HG03280 (cell line): ENCODE results near the gene IGF1R.

Source experiments
- ATAC-seq: cut with Tn5 transposase; IDR thresholded peaks from one replicate; pipeline ENCODE4 v1.9.1; 2021; ENCODE audit warnings: mild to moderate bottlenecking, moderate library complexity; ENCODE audit not compliant: unreplicated experiment

IGF1R gene

DNA sequence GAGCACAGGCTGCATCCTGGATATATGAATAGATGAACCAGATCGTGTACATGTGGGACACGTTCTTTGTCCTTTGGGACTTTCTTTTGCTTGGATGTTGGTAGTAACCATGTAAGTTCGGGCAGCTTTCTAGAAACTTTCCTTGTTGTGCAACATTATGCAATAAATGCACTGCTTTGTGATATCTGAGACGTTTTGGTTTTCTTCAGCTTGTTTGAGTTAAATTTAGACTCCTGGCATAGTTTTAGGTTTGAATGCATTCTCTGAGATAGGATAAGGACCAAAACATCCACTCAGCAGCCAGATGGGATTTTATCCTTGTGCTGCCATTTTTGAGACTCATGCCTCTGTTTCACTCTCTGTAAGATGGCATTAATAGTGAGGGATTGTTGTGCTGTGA, 158.9 kb downstream of the IGF1R start:
- no peak for ATAC-seq

DNA sequence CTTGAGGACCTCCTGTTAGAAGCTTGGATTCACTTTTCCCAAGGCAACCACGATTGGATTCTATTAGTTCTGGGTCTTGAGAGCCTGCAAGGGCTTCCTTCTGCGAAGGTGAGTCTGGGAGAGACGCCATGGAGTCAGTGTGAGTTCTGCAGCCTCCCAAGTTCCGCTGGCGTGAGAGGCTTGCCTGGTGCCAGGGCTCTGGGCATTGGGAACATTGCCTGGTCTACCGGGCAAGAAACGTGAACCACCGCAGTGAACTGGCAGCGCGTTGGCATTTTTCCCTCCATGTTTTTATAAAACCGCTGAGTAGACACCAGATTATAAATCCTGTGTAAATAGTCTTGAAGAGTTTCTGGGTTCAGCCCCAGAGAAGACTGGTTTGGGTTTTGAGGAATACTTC, 160.9 kb downstream of the IGF1R start:
- ATAC-seq, result no peak

DNA sequence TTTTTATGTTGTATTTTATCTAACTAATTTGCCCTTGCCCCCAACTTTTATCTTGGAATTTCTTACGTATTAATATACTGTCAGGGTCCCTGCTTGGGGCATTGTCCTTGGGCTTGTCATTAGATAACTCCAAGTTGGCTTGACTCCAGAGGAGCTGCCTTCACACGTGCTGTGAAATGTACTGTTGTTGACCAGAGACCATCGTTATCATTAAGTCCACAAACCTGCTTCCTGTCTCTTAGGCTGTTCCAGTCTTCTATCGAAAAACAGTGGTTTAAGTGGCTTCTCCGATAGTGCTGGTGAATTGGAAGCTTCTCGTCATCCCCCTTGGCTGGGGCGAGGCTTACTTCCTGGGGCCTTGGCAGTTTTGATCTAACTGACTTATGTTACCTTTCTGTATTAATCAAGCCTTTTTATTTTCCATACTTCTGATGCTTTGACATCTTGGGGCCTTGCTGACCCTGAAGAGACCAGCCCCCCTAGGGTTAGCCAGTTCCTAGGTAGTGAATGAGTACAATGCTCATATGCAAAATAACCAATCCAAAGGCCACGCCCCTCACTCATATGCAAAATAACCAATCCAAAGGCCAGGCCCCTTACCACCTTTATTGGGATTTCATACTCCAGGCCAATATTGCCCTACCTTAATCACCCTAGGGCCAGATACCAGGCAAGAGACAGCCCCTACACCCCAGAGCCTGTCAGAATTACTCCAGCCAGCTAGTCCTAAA, 164.5 kb downstream of the IGF1R start:
- ATAC-seq, result no peak

DNA sequence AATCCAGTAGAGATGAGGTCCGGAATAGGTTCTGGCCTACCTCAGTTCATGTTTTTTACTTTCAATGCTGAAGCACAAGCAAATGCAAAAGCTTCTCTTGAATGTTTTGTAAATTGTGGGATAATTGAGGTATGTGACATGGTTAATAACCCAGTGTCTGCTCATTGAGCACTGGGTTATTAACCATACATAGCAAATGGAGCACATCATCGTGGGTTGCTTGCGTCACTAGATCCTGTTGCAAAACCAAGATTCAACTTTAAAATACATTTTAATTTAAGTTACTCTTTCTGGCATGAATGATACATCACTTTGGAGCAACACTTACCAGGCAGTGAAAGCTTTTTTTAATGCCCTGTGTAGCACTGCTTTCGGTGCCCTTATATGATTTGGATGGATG, 165.6 kb downstream of the IGF1R start:
- no peak for ATAC-seq

DNA sequence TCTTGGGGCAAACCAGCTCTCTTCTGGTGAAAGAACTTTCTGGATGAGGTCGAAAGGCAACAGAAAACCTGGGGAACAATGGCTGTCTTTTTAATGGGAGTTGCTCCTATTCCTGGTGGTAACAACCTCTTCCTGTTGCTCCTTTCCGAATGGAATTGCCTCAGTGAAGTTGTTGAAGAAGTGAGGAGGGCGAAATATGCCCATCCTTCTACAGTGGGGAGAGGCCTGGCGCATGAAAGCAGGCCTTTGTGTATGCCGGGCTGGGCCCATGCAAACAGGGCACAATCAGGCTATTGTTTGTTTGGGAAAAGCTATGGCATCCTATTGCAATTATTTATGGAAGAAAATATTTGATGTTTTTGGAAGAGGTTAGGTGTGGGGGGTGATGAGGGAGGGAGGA, 166.9 kb downstream of the IGF1R start:
- no peak for ATAC-seq

DNA sequence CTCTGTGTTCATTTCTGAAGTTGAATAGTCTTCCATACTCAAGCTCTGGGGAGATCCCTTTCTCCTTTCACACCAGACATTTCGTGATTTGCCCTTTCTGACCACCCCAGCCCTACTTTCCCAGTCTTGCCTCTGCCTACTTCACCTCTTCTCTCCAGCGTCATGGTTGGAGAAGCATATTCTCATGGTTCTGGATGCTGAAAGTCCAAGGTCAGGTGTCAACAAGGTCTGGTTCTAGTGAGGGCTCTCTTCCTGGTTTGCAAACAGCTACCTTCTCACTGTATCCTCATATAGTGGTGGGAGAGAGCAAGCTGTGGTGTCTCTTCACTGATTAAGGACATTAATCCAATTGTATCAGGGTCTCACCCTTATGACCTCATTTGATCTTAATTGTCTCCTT, 169.4 kb downstream of the IGF1R start:
- no peak for ATAC-seq

DNA sequence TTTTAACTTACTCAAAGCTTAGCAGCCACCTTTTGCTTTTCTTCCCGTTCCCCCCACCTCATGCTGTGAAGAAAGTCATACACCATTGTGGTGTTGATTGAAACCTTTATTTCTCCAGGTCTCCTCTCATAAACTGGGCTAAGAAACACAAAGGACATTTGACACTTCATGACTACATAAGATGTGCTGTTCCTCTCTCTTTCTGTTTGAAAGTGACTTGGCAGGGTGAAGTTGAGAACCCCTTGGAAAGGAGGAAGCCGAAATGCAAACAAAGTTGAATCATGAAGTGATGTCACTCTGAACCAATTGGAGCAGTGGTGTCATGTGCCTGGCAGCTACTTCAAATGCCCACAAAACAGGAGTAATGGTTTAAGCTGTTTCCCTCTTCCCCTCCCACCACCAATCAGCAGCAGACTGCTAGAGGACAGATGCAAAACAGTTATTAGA, 174.7 kb downstream of the IGF1R start:
- ATAC-seq, result no peak

DNA sequence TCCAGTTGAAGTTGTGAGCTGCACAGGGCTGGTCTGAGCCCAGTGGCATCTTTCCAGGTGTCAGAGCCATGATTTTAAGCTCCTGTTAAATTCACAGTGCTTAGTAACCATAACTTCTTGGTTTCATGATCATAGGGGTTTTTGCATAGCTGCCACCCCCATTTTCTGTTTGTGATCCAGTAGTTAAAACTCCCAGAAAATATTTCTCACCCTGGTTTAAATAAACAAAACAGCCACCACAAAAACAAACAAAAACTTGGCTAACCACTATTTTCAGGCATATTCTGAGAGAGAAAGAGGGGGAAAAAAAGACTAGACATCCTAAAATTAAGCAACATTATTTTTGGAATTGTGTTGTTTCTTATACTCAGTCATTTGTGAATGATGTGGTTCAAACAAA, 175.3 kb downstream of the IGF1R start:
- ATAC-seq, result no peak

DNA sequence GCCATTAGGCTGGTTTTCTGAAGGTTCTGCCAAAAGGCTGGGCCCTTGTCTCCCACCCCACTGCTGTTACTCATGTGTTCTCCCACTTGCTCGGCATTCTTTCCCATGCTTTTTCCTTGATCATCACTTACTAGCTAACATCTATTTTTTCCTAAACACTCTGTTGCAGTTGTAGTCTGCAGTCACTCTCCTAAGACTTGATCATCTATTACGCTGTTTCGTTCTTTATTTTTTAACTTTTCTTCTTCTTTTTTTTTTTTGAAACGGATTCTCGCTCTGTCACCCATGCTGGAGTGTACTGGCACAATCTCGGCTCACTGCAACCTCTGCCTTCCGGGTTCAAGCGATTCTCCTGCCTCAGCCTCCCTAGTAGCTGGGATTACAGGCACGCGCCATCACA, 176.3 kb downstream of the IGF1R start:
- ATAC-seq, result no peak

DNA sequence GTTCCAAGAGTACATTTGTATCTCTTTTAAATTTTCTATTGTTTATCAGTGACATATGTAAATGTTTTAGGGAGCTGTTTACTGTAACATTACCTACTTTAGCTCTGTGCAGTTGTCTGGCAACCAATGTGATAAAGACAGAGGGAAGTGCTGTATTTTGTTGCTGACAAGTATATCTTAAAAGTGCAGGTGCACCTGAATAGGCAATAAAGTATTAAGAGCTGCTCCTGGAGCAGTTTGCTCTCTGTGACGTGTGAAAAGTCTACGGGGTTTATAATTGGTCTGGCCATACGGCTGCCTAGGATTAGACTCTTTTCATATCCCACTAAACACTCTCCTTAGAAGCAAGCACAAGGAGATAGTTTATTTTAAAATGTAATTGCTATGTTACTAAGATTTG, 178.3 kb downstream of the IGF1R start:
- ATAC-seq, result no peak

DNA sequence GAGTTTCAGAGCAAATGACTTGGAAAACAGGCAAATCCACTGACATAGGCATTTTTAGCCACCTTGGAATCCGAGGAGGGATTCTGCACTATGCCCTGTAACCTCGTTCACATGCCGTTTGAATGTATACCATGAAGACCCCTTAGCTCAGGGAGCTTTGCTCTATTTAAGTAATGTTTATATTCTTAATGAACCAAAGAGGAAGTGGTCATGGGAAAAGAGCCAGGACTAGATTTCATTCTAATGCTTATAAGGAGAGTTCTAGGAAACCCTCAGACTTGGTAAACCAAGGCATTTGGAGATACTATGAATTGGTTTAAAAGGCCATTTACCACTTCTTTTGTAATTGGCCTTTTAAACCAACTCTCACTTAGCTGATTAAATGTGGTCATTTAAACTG, 178.9 kb downstream of the IGF1R start:
- no peak for ATAC-seq

DNA sequence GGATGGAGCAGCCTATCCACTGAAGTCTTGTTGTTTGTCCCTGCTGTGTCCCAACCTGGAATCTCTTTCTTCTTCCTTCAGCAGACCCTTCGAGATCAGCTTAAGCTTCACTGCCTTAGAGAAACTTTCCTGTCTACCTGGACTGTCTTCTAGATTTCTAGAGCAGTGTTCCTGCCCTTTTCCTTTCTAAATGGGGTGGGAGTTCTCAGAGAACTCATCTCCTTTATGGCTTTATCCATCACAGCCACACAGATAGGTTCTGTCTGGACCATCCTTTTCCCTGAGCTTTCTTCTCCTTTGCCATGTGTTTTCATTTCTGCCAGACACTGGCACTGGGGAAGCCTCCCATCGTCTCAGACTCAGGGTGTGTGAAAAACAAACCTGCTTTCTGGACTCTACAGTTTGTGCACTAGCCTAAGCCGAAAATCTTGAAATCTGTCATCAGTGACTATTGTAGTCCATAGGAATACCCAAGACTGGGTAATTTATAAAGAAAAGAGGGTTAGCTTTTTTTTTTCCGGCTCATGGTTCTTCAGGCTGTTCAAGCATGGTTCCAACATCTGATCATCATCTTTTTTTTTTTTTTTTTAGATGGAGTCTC, 181.8 kb downstream of the IGF1R start:
- ATAC-seq, result no peak

DNA sequence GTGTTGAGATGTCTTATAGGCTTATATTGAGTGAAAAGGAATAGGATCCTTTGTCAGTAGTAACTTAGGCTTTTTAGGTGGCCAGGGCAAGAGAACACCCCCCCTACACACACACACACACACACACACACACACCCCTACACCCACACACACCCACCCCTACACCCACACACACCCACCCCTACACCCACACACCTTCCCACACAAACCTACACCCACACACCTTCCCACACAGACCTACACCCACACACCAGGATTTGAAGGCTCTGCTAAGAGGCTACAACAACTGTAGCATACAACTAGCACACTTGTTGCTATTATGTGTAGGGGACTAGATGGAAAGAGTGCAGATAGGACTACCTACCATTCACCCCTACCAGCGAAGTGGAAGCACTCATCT, 186.6 kb downstream of the IGF1R start:
- ATAC-seq, result no peak

DNA sequence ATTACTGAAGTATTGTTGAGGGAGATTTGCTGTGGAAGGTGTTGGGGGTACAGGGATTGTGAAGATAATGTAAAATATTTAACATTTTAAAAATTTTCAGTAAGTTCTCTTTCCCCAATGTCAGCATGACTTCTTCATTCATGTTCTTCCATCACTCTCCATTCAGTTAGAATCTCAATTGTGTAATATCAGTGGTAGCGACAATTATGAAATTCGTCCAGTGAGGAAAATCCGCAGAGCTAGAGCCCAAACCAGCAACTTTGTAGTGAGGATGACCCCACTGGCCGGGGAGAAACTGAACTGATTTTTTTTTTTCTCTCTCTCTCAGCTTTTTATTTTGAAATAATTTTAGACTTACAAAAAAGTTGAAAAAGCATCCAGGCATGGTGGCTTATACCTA, 187.5 kb downstream of the IGF1R start:
- no peak for ATAC-seq

DNA sequence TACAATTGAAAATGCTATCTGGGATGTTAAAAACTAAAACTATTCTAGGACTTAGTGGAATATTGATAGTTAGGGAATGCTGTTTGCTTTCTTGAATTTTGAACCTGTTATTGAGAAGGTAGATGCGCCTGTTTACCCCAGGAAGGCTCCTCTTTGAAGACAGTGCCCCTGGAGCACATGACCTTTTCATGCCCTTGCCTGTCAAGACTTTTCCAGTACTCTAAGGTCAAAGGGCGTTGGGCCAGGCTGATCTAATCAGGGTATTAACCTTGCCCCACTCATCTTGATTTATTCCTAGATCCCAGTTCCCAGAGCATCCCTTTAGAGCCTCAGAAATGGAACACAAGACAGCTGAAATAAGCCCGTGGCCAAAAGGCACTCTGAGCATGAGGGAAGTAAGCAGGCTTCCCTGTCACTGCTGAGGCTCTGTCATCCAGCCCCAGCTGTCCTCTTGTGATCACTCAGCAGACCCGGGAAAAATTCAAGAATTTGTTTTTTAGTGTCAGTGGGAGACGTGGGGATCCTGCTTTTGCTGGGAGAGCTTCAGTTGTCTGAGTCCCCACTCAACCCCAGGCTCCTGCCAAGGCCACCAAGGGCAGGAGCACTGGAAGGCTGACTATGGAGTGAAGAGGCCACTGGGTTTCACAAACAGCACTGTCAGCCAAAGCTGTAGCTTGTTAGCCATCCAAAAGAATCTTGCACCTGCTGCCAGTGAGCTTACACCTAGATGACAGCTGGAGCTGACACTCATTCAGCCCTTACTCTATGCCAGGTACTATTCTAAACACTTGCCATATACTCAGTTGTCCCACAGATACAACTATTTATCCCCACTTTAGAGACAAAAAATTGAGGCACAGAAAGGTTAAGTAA, 190.3 kb downstream of the IGF1R start:
- no peak for ATAC-seq

DNA sequence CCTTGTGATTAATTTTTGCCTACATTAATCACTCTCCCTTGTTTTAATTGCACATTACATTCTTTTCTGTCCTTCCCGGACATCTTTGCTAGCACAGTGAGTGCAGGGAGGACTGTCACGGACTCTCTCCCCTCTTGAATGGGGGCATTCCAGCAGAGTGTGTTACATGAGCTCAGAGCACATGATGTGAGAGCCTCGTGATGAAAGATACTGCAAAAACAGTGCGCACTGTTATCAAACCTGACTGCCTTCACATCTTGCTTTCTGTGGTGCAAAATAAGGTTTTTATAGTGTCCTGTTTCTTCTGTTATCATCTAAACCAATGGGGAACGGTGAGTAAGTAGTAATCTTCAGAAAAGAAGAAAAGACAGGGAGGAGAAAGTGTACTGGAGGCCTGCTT, 191.7 kb downstream of the IGF1R start:
- no peak for ATAC-seq

DNA sequence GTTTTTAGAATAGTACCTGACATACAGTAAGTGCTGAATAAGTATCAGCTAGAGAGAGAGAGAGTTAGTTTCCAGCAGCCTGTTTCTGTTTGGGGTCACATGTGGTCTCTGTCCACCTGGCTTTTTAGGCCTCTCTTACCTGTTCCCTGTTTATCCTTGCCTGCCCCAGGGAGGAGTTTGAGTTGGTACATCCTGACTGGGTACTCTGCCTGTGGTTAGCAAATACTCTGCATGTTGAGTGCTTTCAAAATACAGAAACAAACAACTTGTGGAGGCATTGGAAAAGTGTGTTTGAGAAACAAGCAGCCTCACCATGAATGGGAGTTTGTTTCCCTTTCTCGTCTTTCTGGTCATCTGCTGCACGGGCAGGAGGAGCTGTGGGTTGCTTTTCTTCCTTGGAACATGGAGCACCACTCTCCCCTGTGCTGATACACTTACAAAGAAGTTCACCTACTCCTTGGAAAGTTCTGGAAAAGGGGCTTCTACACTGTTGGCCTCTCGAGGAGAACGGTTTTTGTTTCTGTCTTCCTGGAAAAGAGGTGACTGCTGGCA, 193.2 kb downstream of the IGF1R start:
- ATAC-seq, result no peak

DNA sequence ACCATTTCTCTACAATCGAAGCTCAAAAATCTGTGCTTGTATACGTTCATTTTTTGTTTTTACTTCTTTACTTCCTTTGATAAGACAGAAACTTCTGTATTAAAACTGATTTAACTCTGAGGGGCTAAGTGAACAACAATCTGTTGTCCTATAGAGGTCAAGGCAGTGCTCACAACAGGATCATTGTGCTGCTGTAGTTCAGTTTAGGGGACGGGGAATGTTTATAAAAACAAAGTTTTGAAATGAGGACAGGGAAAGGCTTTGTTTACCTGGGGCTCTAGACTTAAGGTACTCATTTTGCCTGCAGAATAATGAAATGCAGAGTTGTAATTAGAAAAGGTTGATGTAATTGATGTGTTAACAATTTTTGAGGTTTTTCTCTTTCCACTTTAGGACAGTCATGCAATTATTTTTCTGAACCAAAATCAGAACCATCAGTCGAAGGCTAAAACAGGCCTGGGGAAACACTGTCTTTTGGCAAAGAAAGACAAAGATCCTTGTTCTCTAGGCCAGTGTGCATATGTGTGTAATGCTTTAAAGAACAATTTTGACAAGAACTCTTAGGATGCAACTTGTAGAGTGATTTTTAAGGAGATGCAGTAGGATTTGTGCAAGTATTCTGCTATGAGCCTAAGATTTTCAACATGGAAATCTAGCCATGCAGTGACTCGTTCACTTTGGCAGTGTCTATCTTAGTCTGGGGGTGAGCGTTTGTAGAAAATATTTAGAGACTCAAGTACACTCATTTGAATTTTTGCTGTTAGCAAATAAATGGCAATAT, 194.0 kb downstream of the IGF1R start:
- no peak for ATAC-seq

DNA sequence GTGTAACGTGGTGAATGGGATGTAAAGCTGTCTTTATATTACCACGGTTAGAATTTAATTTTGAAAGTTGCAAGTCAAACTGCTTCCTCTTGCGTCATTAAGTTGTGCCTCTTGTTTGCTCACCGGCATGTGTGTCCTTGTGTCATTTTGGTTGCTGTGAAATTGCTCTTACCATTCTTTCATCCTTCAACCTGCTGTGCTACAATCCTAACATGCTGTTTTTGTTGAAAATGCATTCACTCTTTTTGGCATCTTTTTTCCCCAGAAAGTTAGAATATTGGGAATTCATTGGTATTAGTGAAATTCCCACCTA, 194.6 kb downstream of the IGF1R start:
- no peak for ATAC-seq

DNA sequence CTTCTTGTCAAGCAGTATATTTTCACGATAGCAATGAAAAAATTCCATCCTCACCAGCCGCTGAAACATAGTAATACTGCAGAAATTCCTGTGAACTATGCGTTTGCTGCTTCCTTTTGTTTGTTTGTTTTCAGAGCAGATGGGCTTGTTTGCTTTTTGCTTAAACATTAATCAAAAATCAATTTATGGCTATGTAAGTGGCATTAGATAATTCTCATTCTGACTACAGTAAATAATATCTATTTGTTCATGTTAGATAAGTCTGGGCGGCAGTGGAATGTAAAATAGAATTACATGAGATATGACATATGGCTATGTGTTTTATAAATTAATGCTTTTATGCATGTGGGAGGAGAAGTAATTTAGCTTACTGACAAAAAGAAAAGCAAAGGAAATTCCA, 195.5 kb downstream of the IGF1R start:
- ATAC-seq, result no peak

DNA sequence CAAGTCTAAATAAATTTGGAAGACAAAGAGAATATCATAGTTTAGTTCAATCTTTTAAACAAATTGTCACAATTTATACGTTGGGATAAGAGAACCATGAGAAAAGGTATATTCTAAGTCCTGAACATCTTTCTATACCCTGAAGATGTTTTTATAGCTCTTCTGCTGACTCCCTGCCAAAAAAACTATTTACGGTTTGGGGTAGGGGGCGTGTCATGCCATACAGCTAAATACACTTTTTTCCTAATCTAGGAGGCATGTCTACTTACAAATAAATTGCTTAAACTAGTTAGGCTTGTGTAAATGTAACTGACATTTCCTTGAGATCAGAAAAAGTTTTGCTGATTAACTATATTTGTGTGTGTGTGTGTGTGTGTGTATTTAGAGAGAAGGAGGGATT, 195.9 kb downstream of the IGF1R start:
- ATAC-seq, result no peak
